Measurements from ENCODE around the gene TRPM4.

DNA sequence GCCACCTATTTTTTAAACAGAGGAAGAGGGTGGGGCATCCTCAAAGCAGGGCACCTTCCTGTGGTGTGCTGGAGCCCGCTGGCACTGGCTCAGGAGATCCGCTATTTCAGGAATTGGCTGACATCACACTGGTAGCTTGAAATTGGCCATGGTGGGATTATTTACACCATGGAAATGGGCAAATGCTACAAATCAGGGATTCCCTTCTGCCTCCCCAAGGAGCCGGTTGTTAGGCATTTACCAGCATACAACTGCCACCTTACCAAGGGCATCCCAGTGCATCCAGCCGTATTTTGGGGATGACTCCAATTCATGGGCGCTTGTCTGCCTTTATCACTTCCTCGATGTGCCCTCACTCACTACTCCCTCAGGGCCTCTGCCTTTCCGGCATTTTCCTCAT lies 16.6 kb upstream of the TRPM4 start:
- TF ChIP-seq, protein P1, sequence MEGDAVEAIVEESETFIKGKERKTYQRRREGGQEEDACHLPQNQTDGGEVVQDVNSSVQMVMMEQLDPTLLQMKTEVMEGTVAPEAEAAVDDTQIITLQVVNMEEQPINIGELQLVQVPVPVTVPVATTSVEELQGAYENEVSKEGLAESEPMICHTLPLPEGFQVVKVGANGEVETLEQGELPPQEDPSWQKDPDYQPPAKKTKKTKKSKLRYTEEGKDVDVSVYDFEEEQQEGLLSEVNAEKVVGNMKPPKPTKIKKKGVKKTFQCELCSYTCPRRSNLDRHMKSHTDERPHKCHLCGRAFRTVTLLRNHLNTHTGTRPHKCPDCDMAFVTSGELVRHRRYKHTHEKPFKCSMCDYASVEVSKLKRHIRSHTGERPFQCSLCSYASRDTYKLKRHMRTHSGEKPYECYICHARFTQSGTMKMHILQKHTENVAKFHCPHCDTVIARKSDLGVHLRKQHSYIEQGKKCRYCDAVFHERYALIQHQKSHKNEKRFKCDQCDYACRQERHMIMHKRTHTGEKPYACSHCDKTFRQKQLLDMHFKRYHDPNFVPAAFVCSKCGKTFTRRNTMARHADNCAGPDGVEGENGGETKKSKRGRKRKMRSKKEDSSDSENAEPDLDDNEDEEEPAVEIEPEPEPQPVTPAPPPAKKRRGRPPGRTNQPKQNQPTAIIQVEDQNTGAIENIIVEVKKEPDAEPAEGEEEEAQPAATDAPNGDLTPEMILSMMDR (IDR thresholded peaks at IDR 0.05): no peak
- TF ChIP-seq POLR2A (IDR thresholded peaks at IDR 0.05): no peak
